ENCODE results near the gene RPUSD3.
"Not testable (repeated sequence)": the region's sequence is repeated elsewhere in the genome, so short reads cannot be mapped to it uniquely, and the experiment has no call there.

Gene RPUSD3

DNA sequence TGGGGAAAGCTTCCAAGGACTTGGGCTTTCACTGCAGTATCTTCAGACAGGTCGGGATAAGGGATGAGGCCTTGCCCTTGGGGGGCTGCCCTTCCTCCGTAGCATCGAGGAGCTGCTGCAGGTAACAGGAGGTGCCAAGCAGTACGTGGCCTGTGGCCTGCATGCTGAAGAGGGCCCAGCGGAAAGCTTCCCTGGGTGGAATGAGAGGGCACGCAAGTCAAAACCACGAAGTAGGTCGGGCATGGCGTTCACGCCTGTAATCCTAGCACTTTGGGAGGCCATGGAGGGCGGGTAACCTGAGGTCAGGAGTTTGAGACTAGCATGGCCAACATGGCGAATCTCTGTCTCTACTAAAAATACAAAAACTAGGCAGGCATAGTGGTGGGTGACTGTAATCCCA lies 23.3 kb upstream of the RPUSD3 start:
- no peak overlapping the region for H3K27ac ChIP-seq
- no peak for DNase-seq (ENCODE audit: low read depth, low spot score)

DNA sequence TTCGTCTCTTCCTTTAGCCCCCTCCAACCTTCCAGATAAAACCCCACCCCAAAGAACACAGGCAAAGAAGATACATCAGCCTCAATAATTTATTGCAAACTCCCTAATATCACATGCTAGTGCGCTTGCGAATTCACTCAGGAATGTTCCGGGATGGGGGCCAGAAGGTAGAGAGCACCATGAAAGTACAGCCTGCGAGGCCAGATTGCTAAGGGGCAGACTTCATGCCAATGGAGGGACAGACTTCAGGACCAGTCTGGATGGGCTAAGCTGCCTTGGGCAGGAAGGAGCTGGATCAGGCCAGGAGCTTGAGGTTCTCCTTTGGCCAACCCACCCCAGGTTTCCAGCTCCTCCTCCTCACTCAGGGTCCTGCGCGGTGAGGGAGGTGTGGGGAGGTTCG lies 22.8 kb upstream of the RPUSD3 start:
- no peak for DNase-seq (ENCODE audit: low read depth, low spot score)
- H3K27ac ChIP-seq: no peak overlapping the region

DNA sequence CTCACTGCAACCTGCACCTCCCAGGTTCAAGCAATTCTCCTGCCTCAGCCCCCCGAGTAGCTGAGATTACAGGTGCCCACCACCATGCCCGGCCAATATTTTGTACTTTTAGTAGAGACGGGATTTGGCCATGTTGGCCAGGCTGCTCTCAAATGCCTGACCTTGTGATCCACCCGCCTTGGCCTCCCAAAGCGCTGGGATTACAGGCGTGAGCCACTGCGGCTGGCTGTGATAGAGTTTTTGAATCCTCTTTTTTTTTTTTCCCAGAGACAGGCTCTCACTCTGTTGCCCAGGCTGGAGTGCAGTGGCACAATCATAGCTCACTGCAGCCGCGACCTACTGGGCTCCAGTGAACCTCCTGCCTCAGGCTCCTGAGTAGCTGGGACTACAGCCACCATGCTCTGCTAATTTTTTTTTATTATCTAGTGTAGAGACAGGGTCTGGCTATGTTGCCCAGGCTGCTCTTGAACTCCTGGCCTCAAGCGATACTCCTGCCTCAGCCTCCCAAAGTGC lies 21.4 kb upstream of the RPUSD3 start:
- DNase-seq (ENCODE audit: low read depth, low spot score); H3K27ac ChIP-seq: not testable (repeated sequence)

DNA sequence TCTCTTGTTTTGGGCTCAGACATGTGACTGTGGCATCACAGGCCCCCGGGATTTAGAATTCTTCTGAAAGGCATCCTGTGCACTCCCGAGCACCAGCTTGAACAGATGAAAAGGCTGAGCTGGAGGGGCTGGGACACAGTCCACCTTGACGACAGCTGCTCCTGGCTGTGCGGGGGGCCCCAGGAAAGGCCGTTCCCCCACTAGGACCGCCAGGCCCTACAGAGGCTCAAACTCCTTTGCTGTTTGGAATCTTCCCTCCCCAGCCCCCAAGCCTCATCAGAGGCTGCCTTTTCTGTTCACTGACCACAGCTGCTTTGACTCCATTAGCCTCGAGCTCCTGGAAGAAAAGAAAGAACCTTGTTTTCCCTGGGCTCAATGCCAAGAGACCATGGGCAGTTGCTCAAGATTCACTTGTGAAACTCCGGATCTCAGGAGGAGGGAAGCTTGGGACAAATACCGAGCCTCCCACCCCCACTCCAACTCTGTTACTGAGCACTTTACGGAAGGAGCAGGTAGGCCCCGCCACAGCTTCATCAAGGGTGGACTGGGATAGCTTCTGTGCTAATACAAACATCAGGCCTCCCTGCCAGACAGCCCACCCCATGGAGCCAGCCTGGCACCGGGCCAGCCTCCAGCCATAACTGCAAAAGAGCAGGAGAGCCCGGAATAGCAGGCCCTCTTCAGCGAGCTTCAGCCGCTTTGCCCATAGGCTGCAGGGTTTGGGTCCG lies 20.6 kb upstream of the RPUSD3 start:
- no peak for DNase-seq (ENCODE audit: low read depth, low spot score)

DNA sequence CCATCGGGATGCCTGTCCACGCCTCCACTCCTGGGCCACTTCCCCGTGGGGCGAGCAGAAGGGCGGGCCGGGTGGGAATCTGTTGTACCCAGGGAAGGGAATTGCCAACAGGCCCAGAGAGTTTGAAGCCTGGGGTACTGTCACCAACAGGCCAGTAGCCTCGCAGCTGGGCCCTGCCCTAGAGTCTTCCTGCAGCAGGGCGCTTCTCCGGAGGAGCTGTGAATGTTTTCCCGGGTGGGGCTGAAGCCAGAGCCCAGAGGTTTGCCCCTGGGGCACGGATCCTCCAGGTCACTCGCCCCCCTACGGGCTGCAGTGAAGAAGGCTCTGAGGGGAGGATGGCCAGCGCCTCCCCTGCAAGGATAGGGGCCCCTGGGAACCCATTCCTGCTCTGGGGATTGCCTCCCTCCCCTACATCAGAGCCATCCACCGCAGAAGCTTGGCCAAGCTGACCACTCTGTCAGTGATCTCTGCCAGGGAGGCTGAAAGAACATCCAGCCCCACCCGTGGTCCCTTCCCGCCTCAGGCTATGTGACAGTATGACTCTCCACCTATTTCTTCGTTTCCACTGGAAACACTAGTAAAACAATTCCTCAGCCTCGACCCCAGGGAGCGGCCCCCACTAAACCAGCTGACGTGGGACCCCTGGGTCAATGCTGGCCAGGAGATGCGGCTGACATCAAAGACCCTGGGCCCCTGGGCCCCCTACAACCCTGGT lies 19.4 kb upstream of the RPUSD3 start:
- DNase-seq (ENCODE audit: low read depth, low spot score): no peak
- H3K27ac ChIP-seq: no peak overlapping the region

More for the DNA sequence above, 20.6 kb upstream of the RPUSD3 start:
- H3K27ac ChIP-seq: no peak overlapping the region

DNA sequence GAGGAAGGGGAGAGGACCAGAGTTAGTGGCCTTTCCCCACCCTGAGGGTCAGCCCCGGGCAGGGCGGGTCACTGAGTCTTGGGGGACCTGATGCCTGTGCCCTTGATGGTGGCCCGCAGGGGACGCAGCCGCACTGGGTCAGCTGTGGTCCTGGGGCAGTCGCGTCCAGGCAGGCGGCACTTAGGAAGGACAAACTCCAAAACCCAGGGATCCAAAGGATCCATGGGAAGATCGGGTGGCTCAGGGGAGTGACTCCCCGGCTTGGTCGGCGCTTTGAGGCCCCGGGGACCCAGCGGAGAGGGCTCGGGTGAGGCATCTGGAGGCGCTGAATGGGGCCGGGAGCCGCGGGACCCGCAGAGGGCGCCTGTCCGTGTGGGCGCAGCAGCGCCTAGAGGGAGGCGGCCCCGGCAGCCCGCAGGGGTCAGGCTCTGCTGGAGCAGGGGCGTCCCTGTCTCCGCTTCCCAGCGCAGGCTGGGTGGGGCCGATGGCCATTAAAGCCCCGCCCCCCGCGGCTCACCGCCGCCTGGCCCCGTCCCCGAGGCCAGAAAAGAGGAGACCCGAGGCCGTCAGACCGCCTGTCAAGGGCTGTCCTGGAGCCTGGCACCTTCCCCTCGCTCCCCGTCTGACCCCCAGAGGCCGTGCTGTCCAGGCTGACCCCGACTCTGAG lies 18.7 kb upstream of the RPUSD3 start:
- DNase-seq (ENCODE audit: low read depth, low spot score): no peak
- H3K27ac ChIP-seq: no peak overlapping the region

DNA sequence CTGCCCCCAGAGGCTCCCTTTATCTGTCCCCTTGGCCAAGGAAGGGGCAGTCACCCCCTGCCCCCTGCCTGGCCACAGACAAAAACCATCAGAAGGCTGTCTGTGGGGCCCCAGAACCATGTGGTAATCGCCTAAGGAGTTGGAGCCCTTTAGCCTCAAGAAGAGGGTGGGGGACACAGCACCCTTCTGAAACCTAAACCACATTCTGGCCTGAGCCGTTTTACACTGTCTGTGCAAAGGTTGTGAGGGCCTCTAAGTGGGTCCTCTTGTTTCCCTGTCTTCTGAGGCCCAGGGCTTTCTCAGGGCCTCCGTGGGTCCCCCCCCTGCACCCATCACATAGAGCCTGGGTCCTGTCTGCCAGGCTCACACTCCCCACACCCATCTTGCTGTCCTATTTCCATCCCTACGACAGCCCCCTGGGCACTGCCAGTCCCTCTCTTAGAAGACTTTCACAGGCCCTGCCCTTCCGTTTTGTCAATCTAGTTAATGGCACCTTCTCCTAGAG lies 17.9 kb upstream of the RPUSD3 start:
- no peak for DNase-seq (ENCODE audit: low read depth, low spot score)
- no peak overlapping the region for H3K27ac ChIP-seq

DNA sequence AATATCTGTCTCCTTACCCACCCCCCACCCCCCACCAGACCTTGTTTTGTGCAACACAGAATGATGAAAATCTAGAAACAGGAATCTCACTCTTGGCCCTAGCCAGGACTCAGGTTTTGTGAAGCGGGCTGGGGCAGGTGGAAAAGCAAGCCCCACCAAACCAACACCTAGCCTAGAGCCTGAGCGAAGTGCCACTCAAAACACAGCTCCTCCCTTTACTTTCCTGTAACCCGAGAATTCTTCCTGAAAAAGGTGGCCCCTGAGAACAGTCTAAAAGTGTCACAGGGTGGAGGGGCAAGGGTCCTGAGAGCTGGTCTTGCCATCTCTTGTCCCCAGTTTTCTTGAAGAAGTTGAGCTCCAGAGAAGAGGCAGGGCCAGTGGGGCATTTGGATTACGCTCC lies 17.4 kb upstream of the RPUSD3 start:
- DNase-seq (ENCODE audit: low read depth, low spot score): no peak
- no peak overlapping the region for H3K27ac ChIP-seq

DNA sequence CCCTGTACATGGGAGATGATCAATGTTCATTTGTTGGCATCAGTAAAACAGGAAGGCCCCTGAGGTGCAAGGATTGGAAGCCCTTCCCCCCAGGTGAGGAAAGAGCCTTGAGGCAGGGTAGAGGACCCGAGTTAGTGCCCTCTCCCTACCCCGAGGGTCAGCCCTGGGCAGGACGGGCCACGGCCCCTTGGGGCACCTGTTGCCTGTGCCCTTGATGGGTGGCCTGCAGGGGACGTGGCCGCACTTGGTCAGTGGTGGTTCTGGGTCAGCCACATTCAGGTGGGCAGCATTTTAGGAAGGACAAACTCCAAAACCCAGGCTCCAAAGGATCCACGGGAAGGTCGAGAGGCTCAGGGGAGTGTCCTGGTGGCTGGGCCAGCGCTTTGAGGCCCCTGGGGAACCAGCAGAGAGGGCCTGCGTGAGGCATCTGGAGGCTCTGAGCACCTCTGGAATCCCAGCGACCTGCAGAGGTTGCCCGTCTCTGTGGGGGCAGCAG lies 15.8 kb upstream of the RPUSD3 start:
- no peak for DNase-seq (ENCODE audit: low read depth, low spot score)
- no peak overlapping the region for H3K27ac ChIP-seq

DNA sequence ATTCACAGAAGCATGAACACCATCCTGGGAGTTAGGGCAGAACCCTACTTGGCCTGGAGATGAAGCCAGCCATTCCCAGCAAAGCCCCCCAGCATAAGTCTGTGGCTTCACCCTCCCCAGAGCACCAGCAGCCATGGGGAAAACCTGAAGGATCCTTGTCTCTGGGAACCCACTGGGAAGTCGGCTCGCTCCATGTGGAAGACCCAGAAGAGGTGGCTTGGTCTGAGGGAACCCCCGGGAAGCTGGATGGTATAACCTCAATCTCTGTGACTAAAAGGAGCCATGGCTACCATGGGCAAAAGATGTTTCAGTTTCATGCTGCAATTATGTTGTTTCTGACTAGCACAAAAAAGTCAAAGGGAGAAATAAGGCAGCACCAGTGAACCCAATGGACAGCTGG lies 11.8 kb upstream of the RPUSD3 start:
- H3K27ac ChIP-seq: no peak overlapping the region
- DNase-seq (ENCODE audit: low read depth, low spot score): no peak

DNA sequence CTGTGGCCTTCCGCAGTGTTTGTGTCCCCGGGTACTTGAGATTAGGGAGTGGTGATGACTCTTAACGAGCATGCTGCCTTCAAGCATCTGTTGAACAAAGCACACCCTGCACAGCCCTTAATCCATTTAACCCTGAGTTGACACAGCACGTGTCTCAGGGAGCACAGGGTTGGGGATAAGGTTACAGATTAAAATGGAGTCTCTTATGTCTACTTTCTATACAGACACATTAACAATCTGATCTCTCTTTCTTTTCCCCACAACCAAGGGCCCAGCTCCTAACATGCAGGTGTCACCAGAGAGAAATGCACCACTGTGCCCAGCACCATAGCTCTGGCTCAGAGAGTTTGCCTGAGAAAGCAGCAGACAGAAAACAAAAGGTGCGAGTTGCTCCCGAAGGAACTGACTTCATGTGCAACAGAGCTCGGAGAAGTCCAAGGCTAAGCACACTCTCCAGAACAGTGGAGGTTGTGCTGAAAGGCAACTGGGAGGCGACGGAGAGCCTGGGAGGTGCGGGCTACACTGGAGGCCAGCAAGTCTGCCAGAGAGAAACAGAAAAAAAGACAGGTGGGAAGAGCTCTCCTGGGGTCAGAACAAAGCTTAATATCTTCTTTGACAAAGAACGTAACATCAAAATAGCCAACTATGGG lies 10.6 kb upstream of the RPUSD3 start:
- H3K27ac ChIP-seq; DNase-seq (ENCODE audit: low read depth, low spot score): not testable (repeated sequence)

DNA sequence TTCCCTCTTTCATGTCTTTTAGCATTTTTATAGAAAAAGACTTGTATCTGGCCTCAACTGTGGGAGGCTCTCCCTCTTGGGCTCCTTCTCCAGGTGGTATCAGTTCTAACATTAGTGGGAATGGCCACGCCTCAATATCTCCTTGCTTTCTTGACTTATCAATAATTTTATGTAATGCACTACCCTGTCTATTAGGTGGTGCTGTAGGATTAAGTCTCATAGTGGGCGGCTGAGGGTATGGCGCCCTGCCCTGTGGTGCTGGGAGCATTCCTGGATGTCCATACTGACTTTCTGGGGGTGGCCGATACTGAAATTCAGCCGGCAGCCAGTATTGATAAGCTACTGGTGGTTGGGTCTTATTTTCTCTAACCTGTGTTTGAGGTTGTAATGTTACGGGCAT lies 8.7 kb upstream of the RPUSD3 start:
- H3K27ac ChIP-seq: no peak overlapping the region
- no peak for DNase-seq (ENCODE audit: low read depth, low spot score)

DNA sequence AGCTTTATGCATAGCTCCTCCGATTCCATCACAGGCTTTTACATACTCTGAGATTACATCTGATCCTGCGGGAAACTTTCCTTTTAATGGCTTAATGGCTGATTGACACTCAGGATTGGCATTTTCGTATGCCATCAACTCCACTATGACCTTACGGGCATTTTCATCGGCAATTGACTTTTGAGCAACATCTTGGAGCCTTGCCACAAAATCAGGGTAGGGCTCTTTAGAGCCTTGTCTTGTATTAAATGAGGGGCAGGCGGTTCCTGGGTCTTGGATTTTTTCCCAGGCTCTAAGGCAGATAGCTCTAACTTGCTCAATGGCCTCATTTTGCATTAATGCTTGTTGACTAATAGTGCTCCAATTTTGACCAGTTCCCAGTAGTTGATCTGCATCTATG lies 8.1 kb upstream of the RPUSD3 start:
- DNase-seq (ENCODE audit: low read depth, low spot score); H3K27ac ChIP-seq: not testable (repeated sequence)

DNA sequence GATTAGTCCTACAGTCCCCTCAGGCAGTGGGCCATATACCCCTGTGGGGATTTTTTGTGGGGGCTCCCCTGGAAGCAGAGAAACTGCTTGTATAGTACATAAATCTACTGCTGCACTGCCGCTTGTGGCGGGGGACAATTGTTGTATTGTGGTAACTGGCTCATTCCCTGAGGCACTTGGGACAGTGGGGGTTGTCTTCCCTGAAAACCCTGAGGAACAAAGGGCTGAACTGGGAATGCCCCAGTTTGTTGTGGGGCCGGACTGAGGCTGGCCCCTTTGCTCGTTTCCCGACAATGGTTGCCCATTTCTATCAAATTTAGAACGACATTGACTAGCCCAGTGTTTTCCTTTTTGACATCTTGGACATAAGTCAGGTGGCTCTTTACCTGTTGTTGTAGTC lies 7.6 kb upstream of the RPUSD3 start:
- DNase-seq (ENCODE audit: low read depth, low spot score); H3K27ac ChIP-seq: not testable (repeated sequence)

DNA sequence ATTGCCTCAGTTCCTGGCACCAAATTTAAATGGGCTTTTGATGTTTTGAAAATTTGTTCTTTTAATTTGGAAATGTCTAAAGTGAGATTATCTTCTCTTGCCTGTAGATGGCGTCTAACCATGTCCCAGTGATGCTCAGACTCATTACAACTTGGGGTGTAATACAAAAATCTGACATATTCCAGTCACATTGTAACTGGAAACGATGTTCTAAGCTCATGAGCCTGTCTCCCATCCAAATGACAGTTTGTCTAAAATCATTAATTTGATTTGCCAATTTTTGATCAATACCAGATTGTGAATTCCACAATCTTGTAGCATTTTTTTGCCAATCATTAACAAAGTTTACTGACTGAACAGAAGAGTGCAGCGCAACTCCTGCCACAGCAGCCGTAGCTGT lies 5.1 kb upstream of the RPUSD3 start:
- H3K27ac ChIP-seq; DNase-seq (ENCODE audit: low read depth, low spot score): not testable (repeated sequence)

DNA sequence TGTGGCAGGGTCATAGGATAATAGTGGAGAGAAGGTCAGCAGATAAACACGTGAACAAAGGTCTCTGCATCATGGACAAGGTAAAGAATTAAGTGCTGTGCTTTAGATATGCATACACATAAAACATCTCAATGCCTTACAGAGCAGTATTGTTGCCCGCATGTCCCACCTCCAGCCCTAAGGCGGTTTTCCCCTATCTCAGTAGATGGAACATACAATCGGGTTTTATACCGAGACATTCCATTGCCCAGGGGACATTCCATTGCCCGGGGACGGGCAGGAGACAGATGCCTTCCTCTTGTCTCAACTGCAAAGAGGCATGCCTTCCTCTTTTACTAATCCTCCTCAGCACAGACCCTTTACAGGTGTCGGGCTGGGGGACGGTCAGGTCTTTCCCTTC lies 4.1 kb upstream of the RPUSD3 start:
- DNase-seq (ENCODE audit: low read depth, low spot score); H3K27ac ChIP-seq: not testable (repeated sequence)

DNA sequence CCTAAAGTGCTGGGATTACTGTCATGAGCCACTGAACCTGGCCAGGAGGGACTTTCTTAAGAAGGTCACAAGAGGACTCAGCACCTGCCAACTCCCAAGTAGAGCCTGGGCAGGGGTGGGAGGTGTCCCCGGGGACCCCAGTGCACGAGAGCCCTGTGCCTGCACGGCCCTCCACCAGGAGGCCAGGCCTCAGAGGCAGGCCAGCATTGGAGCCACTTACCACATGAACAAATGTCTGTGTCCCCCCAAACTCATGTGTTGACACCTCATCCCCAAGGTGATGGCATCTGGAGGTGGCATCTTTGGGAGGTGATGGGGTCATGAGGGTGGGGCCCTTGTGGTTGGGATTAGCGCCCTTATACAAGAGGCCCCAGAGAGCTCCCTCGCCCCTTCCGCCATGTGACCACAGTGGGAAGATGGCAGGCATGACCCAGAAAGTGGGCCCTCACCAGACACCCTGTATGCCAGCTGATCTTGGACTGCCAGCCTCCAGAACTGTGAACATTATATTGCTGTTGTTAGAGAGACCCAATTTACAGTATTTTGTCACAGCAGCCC lies 3.2 kb upstream of the RPUSD3 start:
- H3K27ac ChIP-seq: no peak overlapping the region
- DNase-seq (ENCODE audit: low read depth, low spot score): no peak

DNA sequence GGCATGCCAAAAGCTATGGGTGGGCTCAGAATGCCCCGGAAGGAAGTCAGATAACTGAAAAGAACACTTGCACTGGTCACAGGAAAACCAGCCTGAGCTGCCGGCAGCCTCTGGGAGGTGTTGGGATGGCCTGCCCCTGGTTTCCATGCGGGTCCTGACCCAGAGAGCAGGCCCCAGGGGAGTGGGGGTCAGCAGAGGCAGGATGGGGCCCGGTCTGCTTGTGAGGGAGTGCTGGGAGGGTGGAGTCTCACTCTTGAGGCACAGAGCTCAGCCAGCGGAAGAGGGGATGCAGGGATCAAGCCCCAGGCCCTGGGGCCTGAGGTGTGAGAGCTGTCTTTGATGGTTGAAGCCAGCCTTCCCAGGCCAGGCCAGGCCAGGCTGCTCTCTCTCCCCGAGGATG lies 2.4 kb upstream of the RPUSD3 start:
- DNase-seq (ENCODE audit: low read depth, low spot score): no peak
- no peak overlapping the region for H3K27ac ChIP-seq

DNA sequence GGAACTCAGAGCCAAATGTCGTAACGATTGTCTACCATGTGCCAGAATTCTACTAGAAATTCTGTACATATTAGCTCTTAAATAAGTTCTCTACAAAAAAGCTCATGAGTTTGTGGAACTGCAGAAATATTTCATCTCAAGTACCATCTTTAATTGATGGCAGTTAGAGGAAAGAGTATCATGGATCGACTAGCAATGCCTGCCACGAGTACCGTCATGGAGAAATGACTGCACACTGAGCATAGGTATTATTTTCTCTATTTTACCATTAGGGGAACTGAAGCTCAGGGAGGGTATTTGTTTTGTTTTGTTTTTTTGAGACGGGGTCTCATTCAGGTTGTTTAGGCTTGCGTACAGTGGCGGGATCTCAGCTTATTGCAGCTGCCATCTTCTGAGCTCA lies 2.8 kb downstream of the RPUSD3 start:
- H3K27ac ChIP-seq: no peak overlapping the region
- no peak for DNase-seq (ENCODE audit: low read depth, low spot score)

DNA sequence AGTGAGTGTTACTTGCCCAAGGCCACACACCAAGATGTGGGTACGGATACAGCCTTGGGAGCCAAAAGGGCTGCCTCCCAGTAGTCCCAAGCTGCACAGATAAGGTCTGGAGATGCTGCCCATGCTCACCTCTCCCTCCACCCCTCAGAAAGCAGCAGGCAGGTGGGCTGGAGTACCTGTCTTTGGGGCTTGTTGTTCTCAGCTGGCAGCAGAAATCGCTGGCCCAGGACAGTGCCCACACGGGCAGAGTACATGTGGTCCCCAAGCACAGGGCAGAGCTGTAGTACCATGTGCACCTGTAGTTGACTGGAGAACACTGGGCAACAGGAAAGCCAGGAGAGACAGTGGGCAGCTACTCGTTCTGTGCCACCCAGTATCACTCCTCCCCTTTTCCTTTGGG lies 5.0 kb downstream of the RPUSD3 start:
- DNase-seq (ENCODE audit: low read depth, low spot score): no peak
- H3K27ac ChIP-seq: no peak overlapping the region

Measured in epithelial cell of prostate (primary cell).